Stomach smooth muscle (tissue), 2 donors: Measurements from ENCODE around the gene SMC6.

Source experiments
- H3K27ac ChIP-seq: one replicate; pipeline ENCODE4 v1.7.0; 2013; ENCODE audit warnings: mild to moderate bottlenecking, low read length, inconsistent platforms
- H3K27me3 ChIP-seq, 2 donors: one replicate each; pipeline ENCODE4 v1.7.0; 2013; ENCODE audit warnings: low read length in 2 of 2; ENCODE audit not compliant: insufficient read depth in 2 of 2, control insufficient read depth in 1 of 2
- H3K36me3 ChIP-seq, 2 donors: one replicate each; pipeline ENCODE4 v1.7.0; 2013; ENCODE audit warnings: low read length in 2 of 2; ENCODE audit not compliant: control insufficient read depth in 2 of 2, insufficient read depth in 2 of 2
- H3K4me1 ChIP-seq: one replicate; pipeline ENCODE4 v1.7.0; 2013; ENCODE audit warnings: low read length; ENCODE audit not compliant: control insufficient read depth, insufficient read depth
- H3K4me3 ChIP-seq, 2 donors: one replicate each; pipeline ENCODE4 v1.7.0; 2013; ENCODE audit warnings: low read length in 2 of 2
- H3K9ac ChIP-seq, 2 donors: one replicate each; pipeline ENCODE4 v1.7.0; 2013; ENCODE audit warnings: low read length in 2 of 2, mild to moderate bottlenecking in 1 of 2
- H3K9me3 ChIP-seq, 2 donors: one replicate each; pipeline ENCODE4 v1.7.0; 2013; ENCODE audit warnings: low read length in 2 of 2; ENCODE audit not compliant: control insufficient read depth in 2 of 2
- donor health status: healthy.
- donor health status: Pancreatic carcinoma.

Gene SMC6, protein sequence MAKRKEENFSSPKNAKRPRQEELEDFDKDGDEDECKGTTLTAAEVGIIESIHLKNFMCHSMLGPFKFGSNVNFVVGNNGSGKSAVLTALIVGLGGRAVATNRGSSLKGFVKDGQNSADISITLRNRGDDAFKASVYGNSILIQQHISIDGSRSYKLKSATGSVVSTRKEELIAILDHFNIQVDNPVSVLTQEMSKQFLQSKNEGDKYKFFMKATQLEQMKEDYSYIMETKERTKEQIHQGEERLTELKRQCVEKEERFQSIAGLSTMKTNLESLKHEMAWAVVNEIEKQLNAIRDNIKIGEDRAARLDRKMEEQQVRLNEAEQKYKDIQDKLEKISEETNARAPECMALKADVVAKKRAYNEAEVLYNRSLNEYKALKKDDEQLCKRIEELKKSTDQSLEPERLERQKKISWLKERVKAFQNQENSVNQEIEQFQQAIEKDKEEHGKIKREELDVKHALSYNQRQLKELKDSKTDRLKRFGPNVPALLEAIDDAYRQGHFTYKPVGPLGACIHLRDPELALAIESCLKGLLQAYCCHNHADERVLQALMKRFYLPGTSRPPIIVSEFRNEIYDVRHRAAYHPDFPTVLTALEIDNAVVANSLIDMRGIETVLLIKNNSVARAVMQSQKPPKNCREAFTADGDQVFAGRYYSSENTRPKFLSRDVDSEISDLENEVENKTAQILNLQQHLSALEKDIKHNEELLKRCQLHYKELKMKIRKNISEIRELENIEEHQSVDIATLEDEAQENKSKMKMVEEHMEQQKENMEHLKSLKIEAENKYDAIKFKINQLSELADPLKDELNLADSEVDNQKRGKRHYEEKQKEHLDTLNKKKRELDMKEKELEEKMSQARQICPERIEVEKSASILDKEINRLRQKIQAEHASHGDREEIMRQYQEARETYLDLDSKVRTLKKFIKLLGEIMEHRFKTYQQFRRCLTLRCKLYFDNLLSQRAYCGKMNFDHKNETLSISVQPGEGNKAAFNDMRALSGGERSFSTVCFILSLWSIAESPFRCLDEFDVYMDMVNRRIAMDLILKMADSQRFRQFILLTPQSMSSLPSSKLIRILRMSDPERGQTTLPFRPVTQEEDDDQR

DNA sequence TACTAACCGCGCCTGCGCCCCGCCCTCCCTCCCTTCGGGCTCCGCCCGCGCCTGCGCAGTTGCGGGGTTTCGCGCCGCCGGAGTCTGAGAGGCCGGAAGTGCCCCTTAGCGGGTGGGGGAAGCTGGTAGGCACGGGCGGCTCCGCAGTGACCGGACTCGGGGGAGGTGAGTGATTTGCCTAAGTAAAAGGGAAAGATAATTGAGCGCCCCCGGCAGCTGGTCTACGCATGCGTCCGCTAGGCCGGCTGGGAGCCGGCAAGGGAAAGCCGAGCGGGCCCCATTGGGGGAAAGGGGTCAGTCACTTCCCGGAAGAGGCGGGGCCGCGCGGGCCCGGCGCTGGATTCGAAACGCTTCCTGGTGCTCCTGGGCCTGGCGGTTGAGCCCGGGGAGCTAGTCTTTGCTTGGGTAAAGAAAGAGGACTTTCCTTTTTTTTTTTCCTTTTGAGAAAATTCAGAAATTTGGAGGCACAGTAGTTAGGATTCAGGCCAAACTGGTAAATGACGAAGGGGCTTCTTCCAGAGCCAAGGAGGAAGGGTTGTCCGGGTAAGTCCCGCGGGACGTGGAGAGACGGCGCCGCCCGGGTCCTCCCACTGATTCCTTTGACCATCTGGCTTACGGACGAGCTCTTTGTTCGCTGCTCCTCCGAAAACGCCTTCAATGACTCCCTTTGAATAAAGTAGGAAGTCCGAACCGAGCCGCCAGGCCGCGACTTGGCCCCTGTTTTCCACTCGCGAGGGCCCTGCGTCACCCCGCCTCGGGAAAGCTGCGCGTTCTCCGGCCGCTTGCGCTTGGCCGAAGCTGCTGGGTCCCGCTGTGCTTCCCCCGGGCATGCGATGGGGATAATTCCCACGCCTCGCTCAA lies at the start of gene SMC6, which contains the start of gene GEN1:
Gene SMC6 (minus strand): TSS at position 8 of the 861 bp plus-strand sequence. CDS start 7,864 bp downstream, outside the sequence.
Gene GEN1 (plus strand): TSS at position 336 of the 861 bp plus-strand sequence. CDS start 5,806 bp downstream, outside the sequence.
- Histone ChIP-seq H3K9ac (peak within 1 kb of the TSS; percentile 80 to 84), H3K27me3 (no peaks in the 10 kb centered on the region), H3K4me1 (peaks cover 6% of the 10 kb centered on the region), H3K9me3 (no peaks in the 10 kb centered on the region), H3K36me3 (no peaks in the 10 kb centered on the region), H3K27ac (peak within 1 kb of the TSS; percentile 88), H3K4me3 (peak within 1 kb of the TSS; percentile 72 to 87)

DNA sequence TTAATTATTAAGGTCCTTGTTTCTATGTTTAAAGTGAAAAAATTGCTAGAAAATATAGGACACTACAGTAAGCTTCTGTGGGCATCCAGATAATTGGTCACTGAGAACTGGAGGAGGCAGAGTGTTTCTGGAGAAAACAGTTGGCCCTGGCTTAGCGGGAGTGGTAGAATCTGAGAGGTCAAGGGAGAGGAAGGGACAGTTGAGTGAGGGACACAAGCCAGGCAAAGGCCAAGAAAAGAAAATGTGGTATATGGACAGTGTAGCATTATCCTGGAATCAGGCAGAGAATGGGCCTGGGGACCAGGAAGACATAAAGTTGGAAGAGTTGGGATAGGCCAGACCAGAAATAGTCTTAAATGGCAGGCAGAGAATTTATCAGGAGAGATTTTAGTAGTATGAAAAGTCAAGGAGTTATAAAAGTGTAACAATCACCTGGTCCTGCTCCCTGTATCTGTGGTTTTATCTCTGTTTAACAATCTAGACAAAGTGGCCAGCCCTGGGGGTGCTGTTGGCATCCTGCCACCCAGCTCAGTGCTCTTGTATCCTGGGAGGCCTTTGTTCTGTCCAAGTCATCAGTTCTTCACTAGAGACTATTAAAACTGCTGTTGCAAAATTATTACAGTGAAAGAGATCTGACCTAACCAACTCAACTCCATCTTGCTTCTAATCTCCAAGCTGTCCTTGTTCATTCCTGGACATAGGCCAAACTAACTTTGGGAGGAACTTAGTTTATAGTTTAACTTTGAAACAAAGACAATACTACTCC lies 47.3 kb upstream of the SMC6 start:
- Histone ChIP-seq H3K36me3 (no peaks in the 10 kb centered on the region), H3K27me3 (no peaks in the 10 kb centered on the region), H3K27ac (no peak overlapping the region), H3K9me3 (no peaks in the 10 kb centered on the region), H3K9ac (no peak overlapping the region), H3K4me3 (no peak overlapping the region), H3K4me1 (no peaks in the 10 kb centered on the region)

DNA sequence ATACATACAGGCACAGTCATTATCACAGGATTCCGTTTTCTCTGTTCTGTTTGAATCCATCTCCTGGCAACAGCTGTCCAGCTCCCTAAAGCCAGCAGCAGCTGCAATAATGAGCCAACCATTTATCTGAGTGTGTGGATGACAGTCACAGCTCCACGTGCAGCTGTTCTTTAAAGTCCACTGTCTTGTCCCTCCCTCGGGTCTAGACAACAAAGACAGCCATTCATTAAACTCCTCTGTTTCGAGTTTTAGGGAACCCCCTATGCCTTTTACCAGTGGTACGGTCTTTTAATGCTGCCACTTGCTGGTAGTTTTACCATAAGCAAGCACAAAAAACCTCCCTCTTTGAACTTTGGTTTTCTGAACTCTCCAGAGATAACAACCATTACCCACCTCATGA lies 46.6 kb upstream of the SMC6 start:
- no peaks in the 10 kb centered on the region for H3K27me3 ChIP-seq

GRCh38 chr2:17799301-17800120 lies 45.9 kb upstream of the SMC6 start:
- no peaks in the 10 kb centered on the region for H3K36me3 ChIP-seq

More for the DNA sequence above, 46.6 kb upstream of the SMC6 start:
- Histone ChIP-seq H3K27ac (no peak overlapping the region), H3K4me3 (no peak overlapping the region), H3K9me3 (no peaks in the 10 kb centered on the region), H3K9ac (no peak overlapping the region), H3K4me1 (no peaks in the 10 kb centered on the region), H3K36me3 (no peaks in the 10 kb centered on the region)

GRCh38 chr2:17798338-17798737 lies 44.7 kb upstream of the SMC6 start:
- H3K36me3 ChIP-seq, result no peaks in the 10 kb centered on the region
- H3K4me3 ChIP-seq, result no peak overlapping the region
- H3K27me3 ChIP-seq, result no peaks in the 10 kb centered on the region
- H3K4me1 ChIP-seq, result no peaks in the 10 kb centered on the region
- no peak overlapping the region for H3K27ac ChIP-seq
- no peak overlapping the region for H3K9ac ChIP-seq
- no peaks in the 10 kb centered on the region for H3K9me3 ChIP-seq

More at GRCh38 chr2:17799301-17800120, 45.9 kb upstream of the SMC6 start:
- no peaks in the 10 kb centered on the region for H3K9me3 ChIP-seq
- no peaks in the 10 kb centered on the region for H3K4me1 ChIP-seq
- H3K9ac ChIP-seq, result no peak overlapping the region
- no peaks in the 10 kb centered on the region for H3K27me3 ChIP-seq
- H3K27ac ChIP-seq, result no peak overlapping the region
- no peak overlapping the region for H3K4me3 ChIP-seq

- no peak overlapping the region for H3K27ac ChIP-seq
- no peaks in the 10 kb centered on the region for H3K36me3 ChIP-seq
- H3K9me3 ChIP-seq, result no peaks in the 10 kb centered on the region
- no peak overlapping the region for H3K9ac ChIP-seq
- H3K4me3 ChIP-seq, result no peak overlapping the region
- no peaks in the 10 kb centered on the region for H3K27me3 ChIP-seq
- peaks cover 5% of the 10 kb centered on the region for H3K4me1 ChIP-seq
Measured at GRCh38 chr2:17795309-17795708, 41.7 kb upstream of the SMC6 start.

DNA sequence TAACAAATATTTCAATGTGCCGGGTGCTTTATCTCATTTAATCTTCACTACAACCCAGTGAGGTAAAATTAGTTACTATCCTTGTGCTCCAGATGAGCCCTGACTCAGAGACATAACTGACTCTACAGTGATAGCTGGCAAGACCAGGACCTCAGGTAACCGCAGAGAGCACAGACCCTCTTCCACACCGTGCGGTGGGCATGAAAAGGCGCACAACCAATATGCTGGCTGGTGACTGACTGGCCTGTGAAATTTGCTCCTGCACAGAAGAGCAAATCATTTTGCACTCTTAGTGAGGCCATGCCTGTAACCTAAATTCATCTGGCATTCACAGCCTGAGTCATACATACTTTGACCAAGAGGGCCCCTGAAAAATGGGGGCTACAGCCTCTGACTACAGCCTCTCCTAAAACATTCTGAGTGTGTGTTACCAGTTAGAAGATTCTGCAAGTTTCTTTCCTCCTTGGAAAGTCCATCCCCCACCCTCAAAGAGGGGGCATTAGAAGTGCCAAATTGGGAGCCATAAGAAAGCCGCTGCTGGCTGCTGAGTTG lies 40.3 kb upstream of the SMC6 start:
- Histone ChIP-seq H3K36me3 (no peaks in the 10 kb centered on the region), H3K9me3 (no peaks in the 10 kb centered on the region), H3K9ac (no peak overlapping the region), H3K27me3 (no peaks in the 10 kb centered on the region), H3K4me3 (no peak overlapping the region), H3K27ac (no peak overlapping the region), H3K4me1 (peaks cover 5% of the 10 kb centered on the region)

DNA sequence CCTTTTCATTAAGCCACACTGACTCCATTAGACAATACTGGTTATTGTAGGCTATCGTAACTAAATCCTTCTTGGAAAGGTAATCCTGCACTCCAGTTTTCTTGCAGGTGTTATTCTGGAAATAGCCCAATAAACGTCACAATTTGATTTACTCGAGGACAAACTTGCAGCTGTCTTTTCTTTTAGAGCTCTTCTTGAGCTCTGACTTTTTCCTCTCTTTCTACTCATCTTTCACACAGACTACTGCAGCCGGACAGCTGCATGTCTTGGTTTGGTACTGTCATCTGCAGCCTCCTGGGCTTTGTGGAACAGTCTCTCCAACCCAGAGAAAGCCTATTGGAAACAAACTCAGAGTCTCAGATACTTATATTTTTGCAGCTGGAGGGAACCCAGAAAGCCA lies 39.7 kb upstream of the SMC6 start:
- no peaks in the 10 kb centered on the region for H3K27me3 ChIP-seq
- peaks cover 5% of the 10 kb centered on the region for H3K4me1 ChIP-seq
- H3K9me3 ChIP-seq, result no peaks in the 10 kb centered on the region
- no peaks in the 10 kb centered on the region for H3K36me3 ChIP-seq
- H3K9ac ChIP-seq, result no peak overlapping the region
- no peak overlapping the region for H3K4me3 ChIP-seq
- H3K27ac ChIP-seq, result no peak overlapping the region

DNA sequence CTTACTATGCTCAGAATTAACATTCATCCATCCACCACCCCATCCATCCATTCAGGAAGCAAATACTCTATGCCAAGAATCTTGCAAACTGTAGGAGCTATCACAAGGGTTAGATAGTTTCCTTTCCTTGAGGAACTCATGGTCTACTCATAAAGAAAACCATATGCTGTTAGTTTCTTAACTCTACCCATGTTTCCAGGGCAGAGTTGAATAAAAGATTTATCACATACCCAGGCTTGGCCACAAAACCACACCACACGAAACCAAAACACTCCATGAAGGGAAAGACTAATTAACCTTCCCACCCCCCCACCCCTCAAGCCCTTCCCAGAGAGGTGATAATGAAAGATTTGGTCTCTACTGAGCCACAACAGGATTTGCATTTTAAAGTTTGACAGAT lies 38.9 kb upstream of the SMC6 start:
- no peaks in the 10 kb centered on the region for H3K27me3 ChIP-seq

More for the DNA sequence above, 38.9 kb upstream of the SMC6 start:
- no peaks in the 10 kb centered on the region for H3K9me3 ChIP-seq
- no peaks in the 10 kb centered on the region for H3K36me3 ChIP-seq
- H3K27ac ChIP-seq, result no peak overlapping the region
- peaks cover 5% of the 10 kb centered on the region for H3K4me1 ChIP-seq
- H3K9ac ChIP-seq, result no peak overlapping the region
- H3K4me3 ChIP-seq, result no peak overlapping the region
